Endothelial cell of umbilical vein (primary cell): ENCODE results near the gene ANAPC16.

Experiments used
- EZH2 ChIP-seq: IDR thresholded peaks from 2 replicates; pipeline ENCODE4 v1.6.1; 2012; ENCODE audit warnings: borderline replicate concordance, low read depth, mild to moderate bottlenecking, moderate library complexity, low read length, inconsistent platforms; ENCODE audit not compliant: severe bottlenecking
- FOS ChIP-seq: IDR thresholded peaks from 2 replicates; pipeline ENCODE4 v1.6.1; 2011; ENCODE audit warnings: mild to moderate bottlenecking, low read length, moderate library complexity, borderline replicate concordance; ENCODE audit not compliant: insufficient read depth
- GATA2 ChIP-seq: IDR thresholded peaks from 2 replicates; pipeline ENCODE4 v1.7.0; 2011; ENCODE audit warnings: low read depth, mild to moderate bottlenecking, moderate library complexity, mixed read lengths, low read length; ENCODE audit not compliant: insufficient read length, insufficient read depth
- JUN ChIP-seq: IDR thresholded peaks from 2 replicates; pipeline ENCODE4 v1.6.1; 2011; ENCODE audit warnings: borderline replicate concordance, low read depth; ENCODE audit not compliant: insufficient read length, insufficient read depth
- MYC ChIP-seq: IDR thresholded peaks from one replicate; pipeline ENCODE4 v1.6.1; 2011; ENCODE audit warnings: mild to moderate bottlenecking, low read depth, low read length
- POLR2A ChIP-seq: IDR thresholded peaks from 2 replicates; pipeline ENCODE4 v1.6.1; 2012; ENCODE audit warnings: low read depth, mild to moderate bottlenecking, control low read depth, low read length
- POLR2AphosphoS5 ChIP-seq: IDR thresholded peaks from 2 replicates; pipeline ENCODE4 v1.6.1; 2012; ENCODE audit warnings: low read depth, mild to moderate bottlenecking, control low read depth, low read length, moderate library complexity; ENCODE audit not compliant: insufficient read depth
- TF ChIP-seq, protein P1 (sequence below), 2 donors: IDR thresholded peaks; 1 replicate in 1 of 2; 2 replicates in 1 of 2; pipeline ENCODE4 v1.5.1; 2011; ENCODE audit warnings: low read length in 2 of 2, mild to moderate bottlenecking in 2 of 2, moderate library complexity in 2 of 2, control low read depth in 1 of 2, inconsistent platforms in 1 of 2, low read depth in 1 of 2; ENCODE audit not compliant: insufficient read depth in 1 of 2; ENCODE audit errors: extremely low read depth in 1 of 2
- TF ChIP-seq, protein P2 (sequence below): IDR thresholded peaks from 2 replicates; pipeline ENCODE4 v1.6.1; 2011; ENCODE audit not compliant: insufficient read depth, insufficient read length

DNA sequence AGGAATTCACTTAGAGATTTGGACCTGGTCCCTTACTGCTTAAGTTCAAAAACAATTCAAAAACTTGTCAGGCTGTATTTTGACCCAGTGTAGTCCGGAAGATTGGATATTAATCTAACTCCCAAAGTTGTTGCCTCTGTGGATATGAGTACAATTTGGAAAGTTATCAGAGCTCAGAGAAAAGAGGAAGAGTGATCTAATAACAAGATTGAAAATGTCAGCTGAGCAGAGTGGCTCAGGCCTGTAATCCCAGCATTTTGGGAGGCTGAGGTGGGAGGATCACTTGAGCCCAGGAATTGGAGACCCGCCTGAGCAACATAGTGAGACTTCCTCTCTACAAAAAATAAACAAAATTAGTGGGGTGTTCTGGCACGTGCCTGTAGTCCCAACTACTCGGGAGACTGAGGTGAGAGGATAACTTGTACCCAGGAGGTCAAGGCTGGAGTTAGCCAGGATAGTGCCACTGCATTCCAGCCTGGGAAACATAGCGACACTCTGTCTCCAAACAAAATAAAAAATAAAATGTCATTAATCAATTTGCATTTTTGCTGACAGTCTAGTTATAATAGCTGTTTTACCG is 3.5 kb downstream of the ANAPC16 start:
- TF ChIP-seq, protein P1, sequence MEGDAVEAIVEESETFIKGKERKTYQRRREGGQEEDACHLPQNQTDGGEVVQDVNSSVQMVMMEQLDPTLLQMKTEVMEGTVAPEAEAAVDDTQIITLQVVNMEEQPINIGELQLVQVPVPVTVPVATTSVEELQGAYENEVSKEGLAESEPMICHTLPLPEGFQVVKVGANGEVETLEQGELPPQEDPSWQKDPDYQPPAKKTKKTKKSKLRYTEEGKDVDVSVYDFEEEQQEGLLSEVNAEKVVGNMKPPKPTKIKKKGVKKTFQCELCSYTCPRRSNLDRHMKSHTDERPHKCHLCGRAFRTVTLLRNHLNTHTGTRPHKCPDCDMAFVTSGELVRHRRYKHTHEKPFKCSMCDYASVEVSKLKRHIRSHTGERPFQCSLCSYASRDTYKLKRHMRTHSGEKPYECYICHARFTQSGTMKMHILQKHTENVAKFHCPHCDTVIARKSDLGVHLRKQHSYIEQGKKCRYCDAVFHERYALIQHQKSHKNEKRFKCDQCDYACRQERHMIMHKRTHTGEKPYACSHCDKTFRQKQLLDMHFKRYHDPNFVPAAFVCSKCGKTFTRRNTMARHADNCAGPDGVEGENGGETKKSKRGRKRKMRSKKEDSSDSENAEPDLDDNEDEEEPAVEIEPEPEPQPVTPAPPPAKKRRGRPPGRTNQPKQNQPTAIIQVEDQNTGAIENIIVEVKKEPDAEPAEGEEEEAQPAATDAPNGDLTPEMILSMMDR (IDR thresholded peaks at IDR 0.05; ENCODE audit: extremely low read depth in 1 of 2, insufficient read depth in 1 of 2, low read depth in 1 of 2, low read length in 2 of 2), result no peak
- TF ChIP-seq POLR2A (no peak), EZH2 (no peak), POLR2AphosphoS5 (no peak), MYC (no peak), GATA2 (no peak), JUN (no peak), FOS (no peak)
- TF ChIP-seq, protein P2, sequence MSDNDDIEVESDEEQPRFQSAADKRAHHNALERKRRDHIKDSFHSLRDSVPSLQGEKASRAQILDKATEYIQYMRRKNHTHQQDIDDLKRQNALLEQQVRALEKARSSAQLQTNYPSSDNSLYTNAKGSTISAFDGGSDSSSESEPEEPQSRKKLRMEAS, result no peak
